SK-N-DZ (cell line): ENCODE measurements around the gene TMEM156.
"Not testable (repeated sequence)": the region's sequence is repeated elsewhere in the genome, so short reads cannot be mapped to it uniquely, and the experiment has no call there.

Source experiments
- DNase-seq: peaks from one replicate; pipeline ENCODE4 v3.0.0-alpha.2; 2015; ENCODE audit warnings: low spot score

The TMEM156 gene

DNA sequence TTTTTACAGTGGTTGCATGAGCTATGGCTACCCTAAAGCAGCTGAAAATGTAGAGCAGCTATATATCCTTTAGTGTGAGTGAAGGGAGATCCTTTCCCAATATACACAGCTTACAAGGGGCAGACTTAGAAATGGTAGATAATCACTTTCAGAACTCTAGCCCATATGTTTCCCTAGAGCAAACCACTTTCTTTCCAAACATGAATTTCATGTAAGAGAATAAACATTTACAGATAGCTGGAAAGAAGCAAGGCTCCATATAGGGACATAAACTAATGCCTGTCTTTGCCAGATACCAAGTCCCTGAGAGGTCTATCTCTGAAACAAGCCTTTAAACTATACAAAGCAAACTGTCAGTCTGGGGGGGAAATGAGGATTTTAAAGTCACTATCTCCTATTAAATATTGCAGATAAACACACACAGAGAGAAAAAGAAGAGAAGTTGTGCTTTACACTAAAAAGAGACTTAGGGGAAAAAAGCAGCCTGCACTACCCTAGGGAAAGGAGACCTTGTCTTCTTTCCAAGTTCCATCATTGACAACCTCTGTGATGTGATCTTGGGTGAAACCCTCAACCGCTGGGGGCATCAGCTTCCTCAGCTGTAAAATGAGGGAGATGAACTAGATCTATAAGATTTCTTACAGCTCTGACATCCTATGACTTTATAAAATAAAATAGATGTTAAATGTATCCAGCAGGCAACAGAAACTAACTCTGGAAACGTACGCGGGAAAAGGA, 73.6 kb downstream of the TMEM156 start:
- DNase-seq, result no peak

GRCh38 chr4:38957893-38958292, 74.3 kb downstream of the TMEM156 start:
- DNase-seq, result no peak

DNA sequence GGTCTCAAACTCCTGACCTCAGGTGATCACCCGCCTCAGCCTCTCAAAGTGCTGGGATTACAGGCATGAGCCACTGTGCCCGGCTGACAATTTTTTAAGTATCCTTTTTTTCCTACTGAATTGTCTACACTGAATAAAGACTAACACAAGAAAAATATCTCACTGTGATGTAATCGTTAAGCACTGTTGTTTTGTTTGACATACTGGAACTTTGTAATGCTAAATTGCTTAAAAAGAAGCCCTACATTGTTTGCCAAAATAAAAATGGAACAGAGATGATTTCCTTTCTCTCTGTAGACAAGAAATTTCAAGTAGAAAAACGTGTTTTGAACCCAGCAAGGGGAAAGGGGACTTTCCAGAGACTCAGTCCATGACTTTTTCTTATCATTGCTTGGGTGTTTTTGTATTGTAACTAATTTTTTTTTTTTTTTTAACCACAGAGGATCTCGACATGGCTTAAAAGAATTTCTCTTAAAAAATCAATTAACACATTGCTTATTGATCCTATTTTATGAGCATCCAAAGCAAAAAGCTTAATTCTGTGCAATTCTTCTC, 74.9 kb downstream of the TMEM156 start:
- DNase-seq, result no peak

GRCh38 chr4:38955957-38956356, 76.3 kb downstream of the TMEM156 start:
- DNase-seq, result no peak

DNA sequence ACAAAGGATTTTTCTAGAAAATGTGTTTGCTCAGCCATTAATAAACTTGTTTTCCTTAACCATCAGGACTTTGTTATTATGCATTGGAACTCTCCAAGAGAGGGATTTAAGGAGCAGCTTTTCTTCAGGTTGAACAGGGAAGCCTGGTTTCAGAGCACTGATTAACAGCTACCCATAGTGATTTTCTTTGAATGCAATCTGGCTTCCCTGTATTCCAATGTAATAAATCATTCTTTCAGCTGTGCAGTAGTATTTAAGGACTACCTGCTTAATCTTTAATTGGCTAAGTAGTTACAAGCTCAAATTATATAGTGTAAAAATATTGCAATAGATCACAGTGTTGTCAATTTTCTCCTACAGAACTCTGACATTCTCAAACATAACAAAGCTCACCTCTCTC, 77.5 kb downstream of the TMEM156 start:
- DNase-seq, result no peak

DNA sequence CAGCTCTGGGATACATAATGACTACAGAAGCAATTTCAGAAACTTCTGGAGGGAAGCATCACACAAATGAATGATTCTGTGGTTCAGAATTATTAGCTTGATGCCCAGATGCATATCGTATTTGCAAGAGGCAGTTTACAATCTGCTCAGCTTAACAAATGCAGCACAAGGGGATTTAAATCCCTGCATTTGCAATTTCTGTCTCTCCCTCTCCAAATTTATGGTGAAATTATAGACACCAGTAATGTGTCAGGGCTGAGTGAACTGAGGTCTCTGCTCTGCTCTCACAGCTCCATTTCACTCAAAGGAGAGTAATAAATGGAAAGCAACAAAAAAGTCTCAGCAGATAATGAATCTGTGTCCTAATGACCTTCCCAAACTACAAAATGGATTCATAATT, 80.2 kb downstream of the TMEM156 start:
- DNase-seq, result no peak

- DNase-seq, result no peak
These were observed 80.6 kb downstream of the TMEM156 start for GRCh38 chr4:38951598-38951997.

- no peak for DNase-seq
These were observed 81.5 kb downstream of the TMEM156 start for GRCh38 chr4:38950734-38951133.

GRCh38 chr4:38950159-38950558, 82.0 kb downstream of the TMEM156 start:
- no peak for DNase-seq

DNA sequence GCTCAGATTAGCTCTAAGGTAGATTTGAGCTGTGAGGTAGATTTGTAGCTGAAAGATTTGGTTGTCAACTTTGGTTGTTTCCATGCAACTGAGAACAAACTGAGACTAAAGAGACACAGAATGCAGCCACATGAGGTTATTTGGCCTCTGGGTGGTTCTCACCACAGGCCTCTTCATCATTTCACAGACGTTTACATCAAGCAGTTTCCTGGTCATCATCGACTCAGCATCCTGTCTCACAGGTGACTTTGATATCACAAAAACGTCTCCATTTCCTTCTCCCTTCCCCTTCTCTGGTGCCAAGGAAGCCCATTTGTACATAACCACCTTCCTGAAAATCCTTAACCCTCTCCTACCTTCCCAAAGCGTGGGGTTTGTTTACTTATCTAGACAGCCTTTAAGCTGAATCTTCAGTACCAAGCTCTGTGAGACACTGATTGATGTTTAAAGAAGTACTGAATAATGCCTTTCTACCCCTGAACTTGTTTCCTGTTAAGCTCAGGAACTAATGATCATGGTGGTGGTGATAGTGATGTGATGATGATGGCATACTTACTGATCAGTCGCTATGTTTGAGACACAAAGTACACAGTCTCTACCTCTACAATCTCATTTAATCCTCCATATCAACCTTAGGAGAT, 82.7 kb downstream of the TMEM156 start:
- no peak for DNase-seq

GRCh38 chr4:38948551-38948950, 83.7 kb downstream of the TMEM156 start:
- DNase-seq, result no peak

- no peak for DNase-seq
These were observed 85.3 kb downstream of the TMEM156 start for GRCh38 chr4:38946919-38947318.

DNA sequence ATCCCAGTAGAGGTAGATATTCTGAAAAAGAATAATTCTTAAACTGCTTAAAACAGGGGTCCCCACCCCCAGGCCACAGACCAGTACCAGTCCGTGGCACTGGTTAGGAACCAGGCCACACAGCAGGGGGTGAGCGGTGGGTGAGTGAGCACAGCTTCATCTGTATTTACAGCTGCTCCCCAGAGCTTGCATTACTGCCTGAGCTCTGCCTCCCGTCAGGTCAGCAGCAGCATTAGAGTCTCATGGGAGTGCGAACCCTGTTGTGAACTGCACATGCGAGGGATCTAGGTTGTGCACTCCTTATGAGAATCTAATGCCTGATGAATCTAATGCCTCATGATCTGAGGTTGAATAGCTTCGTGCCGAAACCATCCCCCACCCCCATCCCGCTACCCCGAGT, 87.8 kb downstream of the TMEM156 start:
- no peak for DNase-seq

DNA sequence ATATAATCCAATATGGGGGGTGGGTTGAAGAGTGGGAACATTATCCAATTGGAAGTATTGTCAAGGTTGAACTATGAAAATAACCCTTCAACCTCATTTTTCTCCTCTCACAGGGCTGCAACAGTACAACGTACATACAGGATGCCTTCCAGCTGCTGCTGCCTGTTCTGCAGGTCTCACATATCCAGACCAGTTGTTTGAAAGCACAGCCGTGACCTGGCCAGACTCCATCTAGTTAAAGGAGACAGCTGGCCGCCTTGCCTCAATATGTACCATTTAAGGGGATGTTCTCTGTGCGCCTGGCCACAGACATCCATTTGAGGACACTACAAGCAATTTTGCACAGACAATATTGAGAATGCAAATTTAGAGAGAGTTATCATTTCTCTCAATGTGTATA, 88.9 kb downstream of the TMEM156 start:
- DNase-seq, result peak; percentile 93

- not testable (repeated sequence) for DNase-seq
These were observed 90.3 kb downstream of the TMEM156 start for GRCh38 chr4:38941906-38942305.

GRCh38 chr4:38940476-38940875, 91.7 kb downstream of the TMEM156 start:
- DNase-seq, result no peak

GRCh38 chr4:38939165-38939564, 93.0 kb downstream of the TMEM156 start:
- DNase-seq, result no peak

- DNase-seq, result no peak
These were observed 96.7 kb downstream of the TMEM156 start for GRCh38 chr4:38935391-38936073.

DNA sequence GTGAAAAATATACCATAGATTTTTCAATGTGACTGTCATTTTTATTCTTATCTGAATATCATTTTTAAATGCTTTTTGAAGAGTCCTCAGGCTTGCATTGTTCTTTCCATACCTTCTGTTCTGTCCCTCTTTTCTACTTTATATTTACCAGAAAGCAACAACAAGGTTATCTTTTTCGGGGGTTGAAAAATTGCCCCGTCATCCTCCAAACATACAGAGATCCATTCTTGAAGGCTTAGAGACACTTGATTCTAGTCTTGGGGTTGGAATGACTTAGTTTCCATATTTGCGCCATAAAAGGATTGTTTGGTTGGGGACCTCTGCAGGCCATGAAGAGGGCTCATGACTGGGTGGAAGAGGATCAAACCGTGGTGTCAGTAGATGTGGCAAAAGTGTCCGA, 101.1 kb downstream of the TMEM156 start:
- no peak for DNase-seq

- DNase-seq, result peak; percentile 77
These were observed 101.5 kb downstream of the TMEM156 start for GRCh38 chr4:38930707-38931106.

DNA sequence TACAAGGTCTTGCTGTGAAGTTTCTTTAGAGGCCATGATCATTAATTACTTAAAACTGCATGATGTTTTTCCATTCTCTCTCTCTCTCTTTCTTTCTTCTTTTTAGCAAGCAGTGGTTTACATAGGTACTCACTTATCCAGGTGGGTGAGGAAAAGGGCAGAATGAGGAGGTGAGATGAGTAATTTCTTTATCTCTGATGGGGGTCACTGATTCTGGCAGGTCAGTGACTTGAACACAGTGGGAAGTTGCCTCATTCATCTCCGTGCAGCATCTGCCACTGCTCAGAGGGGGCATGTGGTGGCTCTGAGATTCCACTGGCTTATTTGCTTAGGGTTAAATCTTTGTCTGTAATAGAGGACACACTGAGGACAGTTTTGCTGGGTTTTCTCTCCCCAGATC, 102.0 kb downstream of the TMEM156 start:
- DNase-seq, result no peak

DNA sequence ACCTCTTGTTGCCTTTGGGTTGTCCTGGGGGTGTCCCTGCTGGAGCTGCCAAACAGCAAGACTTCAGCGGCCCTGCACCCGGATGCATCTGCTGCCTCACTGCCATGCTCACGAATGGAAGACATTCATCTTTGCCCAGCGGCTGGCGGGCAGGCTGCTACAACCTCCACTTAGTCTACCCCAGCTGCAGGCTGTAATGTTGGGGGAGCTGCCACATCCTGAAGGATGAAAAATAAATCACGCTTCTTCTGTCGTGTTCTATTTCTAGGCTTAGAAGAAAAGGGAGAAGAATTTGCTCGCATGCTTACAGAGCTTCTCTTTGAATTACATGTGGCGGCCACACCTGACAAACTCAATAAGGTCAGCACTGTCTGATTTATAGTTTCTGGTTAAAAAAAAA, 103.2 kb downstream of the TMEM156 start:
- no peak for DNase-seq

DNA sequence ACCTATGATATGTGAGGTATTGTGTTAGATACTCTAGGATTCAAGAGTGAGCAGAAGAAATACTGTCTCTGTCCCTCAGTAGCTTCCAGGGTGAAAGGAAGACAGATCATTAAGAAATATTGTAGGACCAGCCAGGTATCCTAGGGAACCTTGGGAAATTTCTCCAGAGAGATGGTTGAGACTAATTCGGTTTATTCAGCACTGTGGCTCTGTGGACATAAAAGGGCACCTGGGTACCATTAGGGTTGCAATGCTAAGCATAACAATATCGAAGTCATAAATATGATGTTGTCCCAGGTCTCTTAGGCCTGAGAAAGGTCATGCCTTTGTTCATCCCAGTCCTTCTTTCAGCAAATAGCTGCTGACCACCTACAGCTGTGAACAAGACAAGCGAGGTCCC, 103.6 kb downstream of the TMEM156 start:
- DNase-seq, result no peak
